Activated CD4-positive, CD25-positive, alpha-beta regulatory T cell treated with anti-CD3 and anti-CD28 coated beads, Interleukin-2, amount 50 U/mL, for 72 hours (primary cell): ENCODE measurements around the gene CSAD.
A peak's percentile ranks its signal among the peaks of the same experiment; 100 is the strongest.

Source experiments
- DNase-seq: peaks from one replicate; pipeline ENCODE4 v3.0.0; 2021

The CSAD gene

DNA sequence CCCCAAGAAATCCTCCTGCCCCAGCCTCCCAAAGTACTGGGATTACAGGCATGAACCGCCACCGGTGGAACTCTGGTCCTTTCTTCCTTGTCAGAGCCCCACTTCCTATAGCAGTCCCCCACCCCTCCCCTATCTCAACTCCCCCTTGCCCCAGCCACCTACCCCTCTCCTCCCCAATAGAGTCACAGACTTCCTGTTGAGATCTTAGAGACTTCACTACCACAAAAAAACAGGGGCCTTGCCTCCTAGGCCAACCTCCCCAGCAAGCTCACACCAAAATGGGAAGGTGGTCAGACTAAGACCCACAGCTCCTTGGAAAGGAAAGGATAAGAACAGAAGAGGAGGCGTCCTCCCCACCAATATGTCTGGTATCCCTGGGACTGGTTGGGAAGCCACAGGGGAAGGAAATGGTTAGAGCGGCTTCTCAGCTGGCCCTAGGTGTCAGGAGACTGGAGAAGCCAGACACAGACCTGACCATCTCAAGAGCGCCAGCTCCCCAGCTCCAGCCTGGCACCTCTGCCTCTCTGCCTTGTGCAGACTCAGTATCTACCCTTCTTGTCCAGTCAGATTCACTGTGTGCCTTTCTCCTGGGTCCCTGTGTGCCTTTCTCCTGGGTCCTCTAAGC lies 17.9 kb upstream of the CSAD start:
- no peak for DNase-seq

DNA sequence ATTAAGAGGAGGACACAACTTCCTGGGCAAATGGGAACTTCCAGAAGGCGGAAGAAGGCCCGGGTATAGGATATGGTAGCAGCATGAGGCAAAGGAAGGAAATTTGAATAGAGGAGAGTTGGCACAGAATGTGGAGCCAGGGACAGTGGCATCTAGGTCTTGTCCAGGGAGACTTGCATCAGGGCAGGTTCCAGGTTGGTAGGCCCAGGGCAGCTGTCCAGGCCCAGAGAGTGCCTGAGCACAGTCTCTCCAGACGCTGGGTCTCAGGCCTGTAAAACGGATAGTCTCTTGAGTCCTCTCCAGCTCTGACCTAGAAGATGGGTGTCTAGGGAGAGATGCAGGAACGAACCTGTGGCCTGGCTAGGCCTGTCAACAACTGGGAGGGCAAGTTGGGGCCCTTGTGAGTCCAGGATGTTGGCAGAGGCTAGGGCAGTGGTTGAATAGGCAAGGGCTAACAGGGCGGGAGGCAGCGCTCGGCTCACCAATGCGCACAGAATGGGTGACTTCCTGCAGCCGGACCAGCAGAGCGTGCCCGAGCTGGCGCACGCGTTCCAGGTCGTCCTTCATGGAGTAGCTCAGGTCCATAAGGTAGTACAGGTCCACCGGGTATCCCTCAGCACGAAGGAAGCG lies 16.4 kb upstream of the CSAD start:
- no peak for DNase-seq

DNA sequence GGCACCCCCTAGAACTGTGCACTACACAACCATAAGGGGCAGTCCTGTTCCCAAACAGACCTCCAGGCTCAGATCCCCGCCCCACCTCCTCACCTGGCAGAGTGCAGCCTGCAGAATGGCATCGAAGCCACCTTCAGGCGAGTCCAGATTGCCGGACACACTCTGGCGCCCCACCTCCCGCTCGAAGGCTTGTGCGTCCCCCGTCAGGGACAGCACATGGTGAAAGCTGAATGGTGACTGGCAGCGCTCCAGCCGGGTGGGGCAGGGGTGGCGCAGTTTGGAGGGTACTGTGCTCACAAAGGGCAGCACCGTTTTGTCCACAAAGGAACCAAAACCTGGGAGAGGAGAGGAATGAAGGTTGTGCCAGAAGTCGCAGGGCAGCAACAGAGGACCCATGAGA lies 15.8 kb upstream of the CSAD start:
- no peak for DNase-seq

DNA sequence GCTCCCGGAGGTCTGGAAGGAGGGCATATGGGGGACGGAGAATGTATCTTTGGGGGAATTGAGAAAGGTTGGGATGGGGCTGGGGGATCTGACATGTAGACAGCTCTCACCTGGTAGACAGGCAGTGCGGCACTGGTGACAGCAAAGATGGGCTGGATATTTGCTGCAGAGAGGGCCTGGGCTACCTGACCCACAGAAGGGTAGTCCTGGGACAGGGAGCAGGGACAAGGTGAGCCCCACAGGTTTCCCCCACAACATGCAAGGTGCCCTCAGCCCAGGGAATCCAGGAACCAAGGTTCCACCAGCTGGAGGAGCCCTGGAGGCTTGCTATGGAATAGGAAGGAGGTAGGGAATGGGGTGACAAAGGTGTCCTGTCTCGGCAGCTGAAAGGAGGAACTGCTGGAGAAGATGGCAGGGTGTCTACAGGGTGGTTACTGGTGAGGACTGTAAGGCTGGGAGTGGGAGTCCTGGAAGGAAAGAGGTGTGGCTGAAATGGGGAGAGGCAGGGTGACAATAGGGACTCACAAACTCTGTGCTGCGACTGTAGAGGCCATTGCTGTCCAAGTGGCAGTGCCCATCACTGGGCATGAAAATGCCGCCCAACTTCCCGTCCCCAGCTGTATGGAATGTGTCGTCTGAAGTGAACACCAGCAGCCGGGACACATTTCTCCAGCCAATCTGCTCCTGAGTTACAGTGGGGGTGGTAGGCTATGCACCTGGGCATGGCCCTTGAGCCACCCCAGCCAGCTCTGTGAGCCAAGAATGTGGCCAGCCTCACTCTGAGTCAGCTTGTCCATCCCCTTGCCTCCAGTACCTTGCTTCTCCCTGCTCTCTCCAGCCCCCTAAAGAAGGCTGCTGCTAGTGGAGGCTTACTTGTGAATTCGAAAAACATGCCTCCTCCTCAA lies 15.0 kb upstream of the CSAD start:
- no peak for DNase-seq

DNA sequence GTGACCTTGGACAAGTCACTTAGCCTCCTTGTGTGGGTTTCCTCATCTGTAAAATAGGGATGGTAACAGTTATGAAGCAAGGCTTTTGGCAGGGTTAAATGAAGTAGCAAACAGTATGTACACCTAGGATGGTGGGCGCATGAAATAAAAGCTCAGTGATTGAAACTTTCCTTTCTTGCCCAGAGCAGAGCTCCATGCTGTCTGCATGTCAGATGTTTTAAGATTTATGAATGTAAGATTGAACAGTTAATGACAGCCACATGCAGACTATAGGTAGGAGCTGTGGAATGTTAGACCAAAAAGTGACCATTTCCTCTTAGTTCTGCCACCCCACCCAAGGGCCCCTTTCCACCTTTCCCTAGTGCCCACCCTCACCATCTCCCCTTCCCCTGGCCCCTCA lies 14.2 kb upstream of the CSAD start:
- no peak for DNase-seq

DNA sequence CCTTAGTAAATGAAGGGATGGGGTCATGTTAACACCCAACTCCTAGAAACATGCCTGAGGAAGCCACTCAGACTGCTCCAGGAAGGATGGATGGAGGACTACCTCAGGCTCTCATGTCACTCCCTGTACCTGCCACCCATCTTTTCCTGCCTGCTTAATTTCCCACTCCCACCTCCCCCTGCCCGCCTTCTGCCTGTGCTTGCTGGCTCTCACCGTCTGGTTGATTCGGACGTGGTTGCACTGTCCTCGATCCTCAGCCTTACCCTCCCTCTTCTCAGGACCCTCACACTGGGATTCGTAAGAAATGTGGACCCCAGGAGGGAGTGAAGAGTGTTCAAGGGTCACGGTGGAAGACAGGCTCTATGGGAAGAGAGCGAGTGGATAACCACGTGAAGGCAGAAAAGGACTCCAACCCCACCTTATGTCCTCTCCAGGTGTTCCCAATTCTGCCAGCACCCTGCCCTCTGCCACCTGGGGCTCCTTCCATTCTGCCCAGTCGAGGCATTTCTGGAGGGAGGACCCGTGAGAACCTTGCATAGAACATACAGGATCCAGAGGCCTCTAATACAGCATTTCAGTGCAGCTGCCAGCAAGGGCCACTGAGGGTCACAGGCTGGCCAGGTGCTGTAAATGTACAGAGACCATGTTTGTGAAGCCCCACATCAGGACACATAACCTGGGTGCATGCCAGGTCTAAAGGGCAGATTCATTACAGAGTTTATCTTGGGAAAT lies 13.4 kb upstream of the CSAD start:
- no peak for DNase-seq

- DNase-seq, result no peak
Observed at GRCh38 chr12:53193040-53193439, 12.3 kb upstream of the CSAD start.

DNA sequence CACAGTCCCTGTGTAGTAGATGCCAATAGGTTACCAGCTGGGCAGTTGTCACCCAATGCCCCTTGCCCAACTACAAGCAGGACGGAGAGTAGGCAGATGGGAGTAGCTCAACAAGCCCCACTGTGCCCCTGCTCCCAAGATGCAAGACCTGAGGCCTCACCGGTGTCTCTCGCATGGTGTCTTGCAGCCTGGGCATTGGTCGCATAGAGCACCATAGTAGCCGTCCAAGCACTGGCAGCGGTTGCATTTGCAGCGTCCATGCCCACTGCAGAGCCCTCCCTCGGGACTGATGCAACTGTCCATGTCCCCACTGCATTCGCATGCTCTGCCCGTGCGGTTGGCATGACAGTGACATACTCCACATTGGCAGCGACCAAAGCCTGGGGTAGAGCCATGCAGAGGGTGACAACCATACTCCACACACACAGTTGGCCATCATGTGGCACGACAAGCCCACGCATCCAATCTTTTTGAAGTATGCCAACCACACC lies 11.9 kb upstream of the CSAD start:
- DNase-seq, result no peak

- DNase-seq, result no peak
Observed at GRCh38 chr12:53191885-53192530, 11.3 kb upstream of the CSAD start.

DNA sequence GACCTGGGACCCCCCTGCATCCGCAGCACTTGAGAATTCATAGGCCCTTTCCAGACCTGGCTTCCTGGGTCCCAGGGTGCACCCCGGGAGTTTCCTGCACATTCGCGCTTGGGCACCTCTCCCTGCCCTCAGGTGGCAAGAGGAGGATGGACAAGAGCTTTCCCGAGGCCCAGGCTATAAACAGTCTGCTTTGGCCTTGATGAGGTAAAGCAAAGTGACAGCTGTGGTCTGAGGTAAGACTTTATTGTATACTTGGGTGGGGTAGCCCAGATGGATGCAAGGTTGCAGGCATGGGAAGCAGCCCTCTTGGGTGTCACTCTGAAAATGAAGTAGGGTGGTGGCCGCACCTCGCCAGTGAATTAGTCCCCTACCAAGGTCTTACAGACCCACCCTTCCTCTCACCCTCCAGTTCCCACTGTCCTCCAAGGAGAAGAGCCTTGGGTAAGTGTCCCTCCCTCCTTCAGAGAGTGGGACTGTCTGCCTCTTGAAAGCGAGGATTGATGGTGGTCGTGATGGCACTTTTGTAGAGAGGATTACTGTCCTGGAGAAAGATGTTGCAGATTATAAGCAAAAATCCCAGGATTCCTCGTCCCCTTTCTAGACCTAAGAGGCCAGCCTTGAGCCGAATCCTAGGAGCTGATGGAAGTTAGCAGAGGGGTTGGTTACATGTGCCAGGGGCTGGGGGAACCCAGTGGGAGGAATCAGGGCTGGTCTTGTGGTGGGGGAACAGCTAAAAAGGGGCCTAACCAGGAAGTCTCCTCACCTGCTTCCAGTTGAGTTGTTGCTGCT lies 10.6 kb upstream of the CSAD start:
- no peak for DNase-seq

- DNase-seq, result no peak
Observed at GRCh38 chr12:53190108-53190729, 9.5 kb upstream of the CSAD start.

DNA sequence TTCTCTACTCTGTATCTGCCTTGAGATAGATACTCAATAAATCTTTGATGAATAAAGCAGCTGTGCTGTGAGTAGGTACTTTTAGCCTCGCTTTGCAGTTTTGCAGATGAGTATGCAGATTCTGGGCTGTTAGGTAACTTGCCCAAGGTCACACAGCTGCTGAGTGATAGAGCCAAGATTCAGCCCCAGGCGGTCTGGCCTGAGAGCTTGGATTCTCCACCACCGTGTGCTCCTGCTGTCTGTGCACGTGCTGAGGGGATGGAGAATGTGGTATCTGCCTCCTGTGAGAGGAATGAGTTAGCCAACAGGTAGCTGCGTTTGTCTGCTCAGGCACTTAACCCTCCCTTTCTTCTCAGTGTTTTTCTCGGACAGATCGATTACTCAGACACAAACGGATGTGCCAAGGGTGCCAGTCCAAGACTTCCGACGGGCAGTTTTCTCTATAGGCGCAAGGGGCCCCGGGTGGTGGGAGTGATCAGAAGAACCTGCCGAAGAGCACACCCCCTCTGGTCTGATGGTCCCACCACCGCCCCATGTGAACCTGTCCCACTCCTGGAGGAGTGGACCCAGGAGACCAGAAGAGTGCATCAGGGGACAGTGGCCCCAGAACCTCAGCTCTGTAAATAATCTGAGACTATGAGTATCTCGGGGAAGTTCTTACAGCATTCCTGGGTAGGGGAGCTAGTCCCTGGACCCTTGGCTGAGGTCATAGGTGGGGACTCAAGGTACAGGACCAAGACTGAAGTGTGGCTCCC lies 6.6 kb upstream of the CSAD start:
- no peak for DNase-seq

- no peak for DNase-seq
Observed at GRCh38 chr12:53186745-53187144, 6.0 kb upstream of the CSAD start.

DNA sequence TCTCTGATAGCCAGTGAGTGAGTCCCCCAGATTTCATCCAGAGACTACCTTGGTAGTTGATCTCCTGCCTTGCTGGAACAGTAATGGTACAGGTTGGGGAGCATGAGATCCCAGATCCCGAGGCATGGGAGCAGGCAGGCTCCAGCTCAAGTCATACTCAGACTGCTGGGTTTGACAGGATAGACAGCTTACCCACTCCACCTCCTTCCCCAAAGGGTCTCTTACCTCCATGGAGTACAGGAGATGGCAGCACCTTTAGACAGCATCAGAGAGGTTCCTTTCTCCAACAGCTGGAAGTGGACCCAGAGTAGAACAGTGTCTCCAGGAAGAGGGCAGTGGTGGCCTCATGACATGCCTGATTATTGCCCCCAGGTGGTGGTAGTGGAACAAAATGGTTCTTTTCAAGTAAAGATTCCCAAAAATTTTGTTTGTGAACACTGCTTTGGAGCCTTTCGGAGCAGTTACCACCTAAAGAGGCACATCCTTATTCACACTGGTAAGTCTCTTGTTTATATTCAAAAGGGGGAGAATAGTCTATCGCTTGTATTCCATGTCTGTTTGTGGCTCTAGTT lies 4.9 kb upstream of the CSAD start:
- no peak for DNase-seq

- DNase-seq, result no peak
Observed at GRCh38 chr12:53184828-53185227, 4.1 kb upstream of the CSAD start.

DNA sequence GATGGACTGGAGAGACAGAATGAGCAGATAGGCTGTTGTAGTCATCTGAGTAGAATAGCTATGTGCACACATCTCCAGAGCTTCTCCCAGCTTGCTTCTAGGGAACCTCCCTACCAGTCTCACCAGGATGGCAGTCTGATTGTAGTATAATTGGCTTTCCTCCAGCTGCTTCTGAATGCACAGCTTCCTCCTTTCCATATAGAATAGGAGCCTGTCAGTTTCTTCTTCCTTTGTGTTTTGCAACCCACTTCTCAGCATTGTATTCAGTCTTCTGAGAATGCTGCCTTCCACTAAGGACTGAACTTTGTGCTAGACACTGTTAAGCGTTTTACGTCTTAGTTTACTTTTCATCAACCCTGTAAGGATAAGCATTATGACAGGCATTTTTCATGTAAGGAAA lies 2.2 kb upstream of the CSAD start:
- no peak for DNase-seq

DNA sequence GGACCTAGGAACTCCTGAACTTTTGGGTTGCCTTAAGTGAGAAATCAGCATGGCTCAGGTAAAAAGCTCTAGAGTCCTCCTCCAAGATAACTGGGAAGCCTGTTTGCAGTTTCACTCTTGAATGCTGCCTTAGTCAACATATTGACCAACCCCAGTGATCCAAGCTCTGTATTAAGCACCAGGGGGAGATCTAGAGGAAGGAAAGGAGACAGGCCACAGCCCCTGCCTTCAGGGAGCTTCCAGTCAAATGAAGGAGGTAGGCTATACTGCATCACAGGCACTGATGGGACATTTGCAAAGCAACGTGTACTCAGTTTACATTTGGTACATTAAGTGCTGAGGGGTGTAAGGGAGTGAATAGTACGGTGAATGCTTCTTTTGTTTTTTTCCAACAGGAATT lies 1.2 kb upstream of the CSAD start:
- no peak for DNase-seq

DNA sequence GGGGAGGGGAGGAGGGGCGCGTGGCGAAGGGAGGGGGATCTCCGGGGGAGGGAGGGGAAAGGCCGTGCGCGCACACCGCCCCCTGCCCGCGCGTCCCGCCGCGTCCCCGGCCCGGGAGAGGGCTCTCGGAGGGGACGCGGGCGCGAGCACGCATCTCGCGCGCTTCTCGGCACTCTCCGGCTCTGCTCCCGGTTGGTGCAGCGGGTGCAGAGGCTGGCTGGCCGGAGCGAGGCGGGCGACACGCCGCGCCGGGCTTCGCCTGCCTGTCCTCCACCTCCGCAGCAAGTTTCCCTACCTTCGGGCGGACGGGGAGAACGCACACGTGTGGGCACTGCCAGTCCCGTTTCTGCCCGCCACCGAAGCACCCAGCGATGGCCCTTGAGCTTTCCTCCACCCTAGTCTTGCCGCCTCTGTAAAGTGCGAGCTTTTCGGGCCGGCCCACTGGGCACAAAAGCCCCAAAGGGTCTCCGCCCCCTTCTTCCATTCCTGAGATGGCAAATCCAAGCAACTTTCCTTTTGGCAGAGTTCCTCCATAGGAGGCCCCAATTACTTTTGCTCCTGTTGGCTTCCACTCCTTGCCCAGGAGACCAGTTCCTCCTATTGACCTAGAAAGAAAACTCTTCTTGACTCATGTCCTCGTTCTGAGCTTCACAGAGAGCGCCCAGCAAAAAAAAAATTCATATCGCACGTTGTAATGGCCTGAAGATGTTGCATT lies 363 bp upstream of the CSAD start:
- peak; percentile 73 for DNase-seq

GRCh38 chr12:53179687-53180219 lies 972 bp downstream of the CSAD start:
- DNase-seq, result no peak
